ENCODE results near the gene TPGS1.

Gene TPGS1

GRCh38 chr19:489418-490196 lies 17.7 kb upstream of the TPGS1 start:
- TF ChIP-seq ZBTB7A (IDR thresholded peaks at IDR 0.05; ENCODE audit: low read depth) (0 out of 2 replicates have a peak, but pooled peaks have one; percentile 33), NFIC (IDR thresholded peaks at IDR 0.05) (no peak)

- TF ChIP-seq CEBPB (IDR thresholded peaks at IDR 0.05) = no peak
- no peak for TF ChIP-seq TEAD4 (IDR thresholded peaks at IDR 0.05)
- TF ChIP-seq USF1 (IDR thresholded peaks at IDR 0.05) = no peak
- TF ChIP-seq REST (IDR thresholded peaks at IDR 0.05; ENCODE audit: low read depth) = no peak
- TF ChIP-seq TAF1 (IDR thresholded peaks at IDR 0.05; ENCODE audit: low read depth) = no peak
- no peak for TF ChIP-seq RAD21 (IDR thresholded peaks at IDR 0.05; ENCODE audit: low read depth)
- no peak for TF ChIP-seq FOXM1 (IDR thresholded peaks at IDR 0.05; ENCODE audit: borderline replicate concordance, low read depth)
These were observed 16.1 kb upstream of the TPGS1 start for GRCh38 chr19:491146-491741.

GRCh38 chr19:492091-492531 lies 15.2 kb upstream of the TPGS1 start:
- no peak for TF ChIP-seq RAD21 (IDR thresholded peaks at IDR 0.05; ENCODE audit: low read depth)
- TF ChIP-seq USF1 (IDR thresholded peaks at IDR 0.05) = no peak
- TF ChIP-seq ZBTB7A (IDR thresholded peaks at IDR 0.05; ENCODE audit: low read depth) = peak; percentile 37; the same call in 1 of the 2 replicates
- no peak for TF ChIP-seq REST (IDR thresholded peaks at IDR 0.05; ENCODE audit: low read depth)

GRCh38 chr19:493391-494170 lies 13.7 kb upstream of the TPGS1 start:
- TF ChIP-seq NFIC (IDR thresholded peaks at IDR 0.05) = no peak
- no peak for TF ChIP-seq REST (IDR thresholded peaks at IDR 0.05; ENCODE audit: low read depth)
- no peak for TF ChIP-seq CEBPB (IDR thresholded peaks at IDR 0.05)
- TF ChIP-seq TEAD4 (IDR thresholded peaks at IDR 0.05) = no peak
- TF ChIP-seq EP300 (IDR thresholded peaks at IDR 0.05; ENCODE audit: borderline replicate concordance) = no peak
- no peak for TF ChIP-seq EGR1 (IDR thresholded peaks at IDR 0.05)
- no peak for TF ChIP-seq FOXM1 (IDR thresholded peaks at IDR 0.05; ENCODE audit: borderline replicate concordance, low read depth)
- TF ChIP-seq CREB1 (IDR thresholded peaks at IDR 0.05; ENCODE audit: low read depth) = no peak
- TF ChIP-seq TAF1 (IDR thresholded peaks at IDR 0.05; ENCODE audit: low read depth) = no peak
- TF ChIP-seq YY1 (IDR thresholded peaks at IDR 0.05; ENCODE audit: low read depth) = no peak
